Midbrain (tissue), 1 donor: ENCODE measurements around the gene IRAK2.

Experiments used
- DNase-seq: peaks from one replicate; lab custom pipeline; 2025; lab: John Stamatoyannopoulos, UW

Gene IRAK2

DNA sequence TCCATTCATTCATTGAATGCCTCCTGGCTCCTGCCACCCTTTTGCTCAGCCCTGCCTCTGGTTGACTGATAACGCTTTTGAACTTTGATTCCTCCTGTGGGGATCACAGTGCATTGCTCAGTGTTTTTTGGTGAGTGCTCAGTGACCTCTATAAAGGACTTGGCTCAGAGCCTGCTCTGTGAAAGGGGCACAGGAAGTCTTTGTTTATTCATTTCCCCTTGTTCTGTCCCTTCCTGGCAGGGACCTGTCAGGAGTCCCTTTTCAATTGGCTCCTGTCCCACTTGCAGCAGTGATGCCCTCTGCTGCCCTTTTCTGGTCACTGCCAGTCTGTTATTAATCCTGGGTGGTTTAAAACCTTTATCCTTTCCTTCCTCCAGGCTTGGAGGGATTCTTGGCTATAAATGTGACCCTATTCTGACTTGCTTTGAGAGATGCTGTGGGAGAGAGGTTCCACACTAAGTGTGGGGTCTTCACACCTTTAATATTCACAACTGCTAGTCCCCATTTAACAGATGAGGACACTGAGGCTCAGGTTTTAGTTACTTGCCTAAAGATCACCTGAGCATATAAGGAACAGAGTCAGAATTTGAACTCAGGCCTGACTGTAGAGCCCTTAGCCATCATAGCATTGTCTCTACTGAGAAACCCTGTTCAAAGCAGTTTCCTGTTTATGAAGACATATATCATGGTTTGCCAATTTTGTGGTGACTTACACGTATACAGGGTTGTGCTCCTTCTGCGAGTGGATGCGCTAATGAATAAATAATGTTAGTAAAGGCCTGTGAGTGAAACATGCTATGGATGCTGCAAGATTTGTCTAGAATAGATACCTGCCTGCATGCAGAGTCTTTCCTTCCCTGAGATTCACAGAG lies 60.3 kb downstream of the IRAK2 start:
- peak; percentile 86 for DNase-seq

DNA sequence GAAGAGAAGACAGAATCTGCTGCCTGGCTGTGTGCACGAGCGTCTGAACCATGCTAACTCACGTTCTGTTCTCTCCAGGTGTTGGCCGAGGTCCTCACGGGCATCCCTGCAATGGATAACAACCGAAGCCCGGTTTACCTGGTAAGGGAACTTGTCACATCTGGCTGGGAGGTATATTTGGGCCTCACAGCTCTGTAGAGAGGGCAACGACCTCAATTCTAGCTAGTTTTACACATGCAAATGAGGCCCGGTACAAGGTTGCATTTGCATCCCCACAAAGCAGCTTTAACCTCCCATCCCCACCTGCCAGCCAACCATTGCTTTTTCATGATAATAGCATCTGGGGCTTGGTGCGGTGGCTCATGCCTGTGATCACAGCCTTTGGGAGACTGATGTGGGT lies 61.6 kb downstream of the IRAK2 start:
- no peak for DNase-seq

- no peak for DNase-seq
Observed at GRCh38 chr3:10228248-10228950, 63.7 kb downstream of the IRAK2 start.

DNA sequence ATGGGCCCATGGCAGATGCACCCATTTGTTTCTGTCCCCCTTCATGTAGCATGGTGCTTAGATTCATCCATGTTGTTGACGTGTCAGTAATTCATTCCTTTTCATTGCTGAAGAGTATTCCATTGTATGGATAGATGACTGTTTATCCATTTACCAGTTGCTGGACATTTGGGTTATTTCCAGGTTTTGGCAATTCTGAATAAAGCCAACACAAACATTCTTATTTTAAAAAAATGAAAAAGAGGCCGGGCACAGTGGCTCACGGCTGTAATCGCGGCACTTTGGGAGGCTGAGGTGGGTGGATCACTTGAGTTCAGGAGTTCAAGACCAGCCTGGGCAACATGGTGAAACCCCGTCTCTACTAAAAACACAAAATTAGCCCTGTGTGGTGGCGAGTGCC lies 64.9 kb downstream of the IRAK2 start:
- no peak for DNase-seq

- peak; percentile 9 for DNase-seq
Observed at GRCh38 chr3:10232137-10232536, 67.4 kb downstream of the IRAK2 start.

- DNase-seq = no peak
Observed at GRCh38 chr3:10233988-10234387, 69.3 kb downstream of the IRAK2 start.

GRCh38 chr3:10234526-10235230 lies 70.0 kb downstream of the IRAK2 start:
- no peak for DNase-seq

GRCh38 chr3:10235551-10235950 lies 70.8 kb downstream of the IRAK2 start:
- DNase-seq = no peak

DNA sequence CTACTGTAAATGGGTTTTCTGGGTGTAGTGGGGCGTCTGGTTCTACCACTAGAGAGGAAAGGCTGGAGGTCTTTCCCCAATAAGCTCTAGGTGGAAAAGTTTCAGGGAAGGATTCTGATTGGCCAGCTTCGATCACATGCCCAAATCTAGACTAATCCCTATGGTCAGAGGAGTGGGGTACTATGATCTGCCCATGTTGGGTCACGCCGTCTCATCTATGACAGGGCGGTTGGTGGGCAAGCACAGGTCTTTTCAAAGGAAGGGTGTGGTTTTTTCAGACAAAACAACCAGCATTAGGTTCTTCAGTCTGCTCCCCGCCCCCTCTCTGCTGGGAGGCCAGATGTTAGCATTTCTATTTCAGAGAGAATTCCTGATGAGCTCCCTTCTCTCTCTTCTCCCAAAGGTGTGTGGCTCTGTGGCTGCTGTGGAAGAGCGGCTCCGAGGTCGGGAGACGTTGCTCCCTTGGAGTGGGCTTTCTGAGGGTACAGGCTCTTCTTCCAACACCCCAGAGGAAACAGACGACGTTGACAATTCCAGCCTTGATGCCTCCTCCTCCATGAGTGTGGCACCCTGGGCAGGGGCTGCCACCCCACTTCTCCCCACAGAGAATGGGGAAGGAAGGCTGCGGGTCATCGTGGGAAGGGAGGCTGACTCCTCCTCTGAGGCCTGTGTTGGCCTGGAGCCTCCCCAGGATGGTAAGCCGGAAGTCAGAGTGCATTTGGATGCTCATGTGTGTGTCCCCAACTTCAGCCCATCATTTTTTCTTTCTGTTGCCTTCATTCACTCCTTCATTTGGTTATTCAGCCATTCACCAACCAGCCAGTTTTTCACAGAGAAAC lies 73.8 kb downstream of the IRAK2 start:
- no peak for DNase-seq

DNA sequence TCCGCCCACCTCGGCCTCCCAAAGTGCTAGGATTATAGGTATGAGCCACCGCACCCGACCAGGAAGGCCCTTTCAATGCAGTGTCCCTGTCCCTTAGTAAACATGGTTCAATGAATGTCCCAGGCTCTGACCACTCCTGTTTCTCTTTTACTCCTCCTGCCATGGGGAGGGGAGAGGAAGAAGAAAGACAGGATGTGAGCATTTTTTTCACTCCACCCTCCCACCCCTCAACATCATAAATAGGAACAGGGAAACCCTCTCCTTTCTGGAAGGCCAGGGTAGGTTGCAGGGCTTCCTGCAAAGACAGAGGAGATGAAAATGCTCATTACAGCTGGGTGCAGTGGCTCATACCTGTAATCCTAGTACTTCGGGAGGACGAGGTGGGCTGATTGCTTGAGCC lies 76.1 kb downstream of the IRAK2 start:
- DNase-seq = no peak

DNA sequence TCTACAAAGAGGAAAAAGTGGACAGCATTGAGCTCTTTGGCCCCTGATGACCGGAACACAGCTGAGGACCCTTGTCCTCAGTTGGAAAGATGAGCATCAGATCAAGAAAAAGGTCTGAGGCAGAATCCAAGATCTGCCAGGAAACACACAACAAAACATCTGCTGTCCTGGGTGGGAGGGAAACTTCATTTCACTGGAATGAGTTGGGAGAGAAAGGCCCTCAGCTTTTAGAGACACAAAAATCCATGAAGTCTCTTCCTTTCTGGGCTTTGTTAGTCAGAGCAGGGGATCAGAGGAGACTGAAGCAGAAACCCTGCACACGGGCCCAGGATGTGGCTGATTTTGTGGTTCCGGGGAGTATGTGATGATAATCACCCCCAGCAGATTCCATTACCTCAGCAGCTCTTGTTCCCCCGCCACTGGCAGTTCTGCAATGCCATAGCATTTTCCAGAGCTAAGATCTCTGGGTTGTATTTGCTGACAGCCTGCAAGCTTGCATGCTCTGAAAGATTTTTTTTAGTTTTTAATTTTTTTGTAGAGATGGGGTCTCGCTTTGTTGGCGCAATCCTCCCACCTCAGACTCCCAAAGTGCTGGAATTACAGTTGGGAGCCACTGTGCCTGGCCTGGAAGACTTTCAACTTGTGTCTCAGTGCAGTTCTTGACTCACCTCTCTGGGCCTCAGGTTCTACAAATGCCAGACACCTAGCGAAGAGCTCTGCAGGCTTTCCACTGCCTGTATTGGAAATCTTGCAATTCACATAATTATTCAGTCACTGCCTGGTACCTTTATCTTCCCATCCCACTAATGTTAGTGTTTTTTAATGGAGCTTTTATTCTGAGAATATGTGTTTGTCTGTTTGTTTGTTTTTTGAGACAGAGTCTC lies 77.7 kb downstream of the IRAK2 start:
- DNase-seq = no peak

DNA sequence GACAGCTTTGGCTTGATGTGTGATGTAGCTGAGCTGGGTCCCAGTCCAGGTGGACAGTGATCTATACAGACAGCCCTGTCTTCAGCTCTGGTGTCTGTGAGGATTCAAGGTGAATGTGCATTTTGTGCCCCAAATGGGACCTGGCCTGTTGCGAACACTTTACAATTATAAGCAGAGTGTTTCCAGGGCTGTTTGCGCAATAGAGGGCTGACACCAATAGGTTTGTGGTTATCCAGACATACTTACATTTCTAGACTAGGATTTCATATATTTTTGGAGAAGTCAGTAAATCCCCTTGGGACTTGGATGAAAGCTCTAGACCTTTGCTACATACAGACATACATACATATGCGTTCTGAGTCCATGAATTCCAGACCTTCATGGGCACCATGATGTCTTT lies 79.3 kb downstream of the IRAK2 start:
- DNase-seq = no peak

- DNase-seq = no peak
Observed at GRCh38 chr3:10245081-10245712, 80.5 kb downstream of the IRAK2 start.

DNA sequence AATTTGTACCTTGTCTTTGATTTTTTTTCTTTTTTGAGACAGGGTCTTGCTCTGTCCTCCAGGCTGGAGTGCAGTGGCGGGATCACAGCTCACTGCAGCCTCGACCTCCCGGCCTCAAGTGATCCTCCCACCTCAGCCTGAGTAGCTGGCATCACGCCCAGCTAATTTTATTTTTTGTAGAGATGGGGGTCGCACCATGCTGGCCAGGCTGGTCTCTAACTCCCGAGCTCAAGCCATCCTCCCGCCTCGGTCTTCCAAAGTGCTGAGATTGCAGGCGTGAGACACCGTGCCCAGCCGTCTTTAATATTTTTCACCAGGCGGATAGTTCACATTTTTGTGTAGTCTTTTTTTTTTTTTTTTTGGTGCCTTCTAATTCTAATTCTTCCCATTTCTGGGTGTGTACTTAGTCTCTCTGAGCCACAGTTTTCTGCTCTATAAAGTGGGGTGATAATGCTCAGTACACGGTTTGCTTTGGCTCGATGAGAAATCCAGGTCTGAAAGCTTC lies 83.0 kb downstream of the IRAK2 start:
- DNase-seq = no peak

DNA sequence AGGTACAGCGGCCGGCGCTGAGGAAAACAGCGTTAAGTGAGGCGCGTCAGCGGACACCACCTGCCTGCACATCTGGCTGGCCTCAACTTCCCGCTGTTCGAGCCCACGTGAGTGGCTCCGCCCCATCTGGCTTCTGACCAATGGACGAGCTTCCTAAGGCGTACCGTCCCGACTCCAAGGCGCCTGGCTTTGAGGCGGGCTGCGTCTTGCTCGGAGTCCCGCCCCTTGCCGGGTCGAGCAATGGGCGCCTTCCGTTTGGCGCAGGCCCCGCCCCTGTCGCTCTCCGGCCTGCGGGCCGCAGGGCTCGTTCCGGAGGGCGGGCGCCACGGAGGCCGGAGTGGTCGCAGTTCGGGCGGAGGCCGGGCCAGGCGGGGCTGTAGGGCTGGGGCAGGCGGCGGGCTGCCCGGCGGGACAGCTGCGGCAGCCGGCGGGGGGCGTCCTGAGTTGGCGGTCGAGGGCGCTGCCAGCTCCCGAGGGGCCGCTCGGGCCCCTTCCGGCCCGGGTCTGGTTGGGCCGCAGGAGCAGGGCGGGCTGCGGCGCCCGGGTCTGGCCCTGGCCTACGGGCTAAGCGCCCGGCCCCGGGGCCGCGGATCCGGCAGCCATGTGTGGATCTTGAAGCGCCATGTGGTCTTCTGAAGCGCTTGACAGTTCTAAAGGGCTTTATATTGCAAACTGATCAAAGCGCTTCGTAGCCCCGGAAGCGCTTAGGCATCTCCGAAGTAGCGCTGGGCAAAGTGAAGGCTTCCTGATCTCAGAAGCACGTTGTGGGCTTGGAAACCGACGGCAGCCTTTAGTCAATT lies 83.7 kb downstream of the IRAK2 start, which contains the start of gene TATDN2:
TATDN2 (plus strand) TSS at position 276 of the 800 bp plus-strand sequence. CDS start 742 bp downstream, outside the sequence.
- peak; percentile 92 for DNase-seq

DNA sequence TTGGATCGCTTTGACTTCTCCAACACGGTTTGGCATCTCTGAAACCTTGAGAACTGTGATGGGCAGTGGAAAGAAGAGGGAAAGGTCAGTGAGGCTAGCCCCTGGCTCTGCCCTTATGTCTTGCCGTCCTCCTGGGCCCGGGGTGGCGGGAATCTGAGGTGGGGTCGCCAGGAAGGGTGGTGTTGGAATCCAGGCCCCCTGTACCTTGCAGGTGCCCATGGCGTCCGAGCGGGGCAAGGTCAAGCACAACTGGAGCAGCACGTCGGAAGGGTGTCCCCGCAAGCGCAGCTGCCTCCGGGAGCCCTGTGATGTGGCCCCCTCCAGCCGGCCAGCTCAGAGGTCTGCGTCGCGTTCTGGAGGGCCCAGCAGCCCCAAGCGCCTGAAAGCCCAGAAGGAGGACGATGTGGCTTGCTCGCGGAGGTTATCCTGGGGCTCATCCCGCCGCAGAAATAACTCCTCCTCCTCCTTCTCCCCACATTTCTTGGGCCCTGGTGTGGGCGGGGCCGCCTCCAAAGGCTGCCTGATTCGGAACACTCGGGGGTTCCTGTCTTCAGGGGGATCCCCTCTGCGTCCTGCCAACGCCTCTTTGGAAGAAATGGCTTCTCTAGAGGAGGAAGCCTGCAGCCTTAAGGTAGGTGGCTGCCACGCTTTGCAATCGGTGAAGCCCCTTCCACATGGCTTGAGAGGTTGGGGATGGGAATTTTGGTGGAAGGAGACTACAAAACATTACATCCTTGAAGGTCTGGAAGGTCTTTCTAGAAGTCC lies 84.4 kb downstream of the IRAK2 start:
- DNase-seq = no peak

DNA sequence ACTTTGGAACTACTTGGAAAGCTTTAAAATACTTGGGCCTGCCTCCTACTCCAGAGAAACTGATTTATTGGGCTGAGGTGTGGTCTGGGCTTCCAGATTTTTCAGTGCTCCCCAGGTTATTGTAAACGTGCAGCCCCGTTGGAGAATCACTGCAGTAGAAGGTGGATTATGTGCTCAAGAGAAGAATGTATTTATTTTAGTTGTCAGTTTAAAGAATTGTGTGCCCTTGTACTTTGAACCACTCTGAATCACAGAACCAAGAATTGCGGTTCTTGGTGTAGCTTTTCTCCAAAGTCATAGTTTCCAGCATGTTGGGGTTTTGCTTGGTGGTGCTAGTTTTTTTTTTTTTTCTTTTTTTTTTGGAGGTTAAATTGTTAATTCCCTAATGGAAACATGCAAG lies 85.1 kb downstream of the IRAK2 start:
- DNase-seq = no peak

DNA sequence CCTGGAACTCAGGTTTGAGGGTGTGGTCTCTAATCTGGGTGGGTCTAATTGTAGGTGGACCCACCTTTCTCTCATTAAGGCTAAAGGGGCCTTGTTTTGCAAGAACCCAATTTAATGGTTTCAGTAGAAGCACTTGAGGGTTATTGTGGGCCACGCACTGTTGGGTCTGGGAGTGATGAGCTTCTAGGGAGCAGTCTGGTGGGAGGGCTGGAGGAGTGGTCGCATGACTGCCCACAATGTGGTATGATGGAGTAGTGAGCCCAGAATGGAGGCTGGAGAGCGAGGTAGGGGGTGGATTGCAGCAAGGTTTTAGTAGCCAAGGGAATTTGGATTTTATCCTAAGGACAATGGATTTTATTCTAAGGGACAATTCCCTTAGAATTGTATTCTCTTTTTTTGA lies 86.3 kb downstream of the IRAK2 start:
- no peak for DNase-seq
